IMR-90 (cell line): ENCODE data around the gene SRPX2. TPM values are rescaled to one million over a fixed set of nuclear protein-coding genes. Genes with fewer than 3 reads are reported as not detected.
A peak's percentile ranks its signal among the peaks of the same experiment; 100 is the strongest.

Source experiments
- ATAC-seq: fragments of 200-7000 bp; cut with Tn5 transposase; 2 replicates; pipeline ENCODE4 v1.9.1; 2020; ENCODE audit warnings: low read depth, mild to moderate bottlenecking, moderate library complexity
- BruUV-seq: library from RNA; stranded (reverse); fragments of 400-500 nt; replicated peaks from 2 replicates; lab custom pipeline; 2021; lab: Mats Ljungman, UMichigan
- CTCF ChIA-PET: fragments of 300-600 bp; formaldehyde crosslinking; extraction: SDS; loops from one replicate; lab custom pipeline; 2021; ENCODE audit warnings: antibody characterized with exemption; lab: Yijun Ruan, JAX
- POLR2A ChIA-PET: fragments of 300-600 bp; sonication (Branson Sonifier 250); formaldehyde crosslinking; loops from one replicate; lab custom pipeline; 2022; ENCODE audit warnings: antibody characterized with exemption; ENCODE audit not compliant: unreplicated experiment; lab: Charles Lee
- DNase-seq: peaks from one replicate; pipeline ENCODE4 v3.0.0; 2013
- H2AFZ ChIP-seq: replicated peaks from 2 replicates; pipeline ENCODE3; 2013; ENCODE audit warnings: low read length, mild to moderate bottlenecking; ENCODE audit not compliant: poor library complexity
- H2AK5ac ChIP-seq: 2 replicates; pipeline ENCODE4 v1.6.1; 2013; ENCODE audit warnings: low read depth, low read length, inconsistent platforms
- H2AK9ac ChIP-seq: replicated peaks from 2 replicates; pipeline ENCODE3; 2013; ENCODE audit warnings: mild to moderate bottlenecking, low read depth, low read length, moderate library complexity; ENCODE audit not compliant: poor library complexity
- H2BK120ac ChIP-seq: 2 replicates; pipeline ENCODE4 v1.6.1; 2013; ENCODE audit warnings: low read depth, low read length, inconsistent platforms
- H2BK15ac ChIP-seq: 3 replicates; pipeline ENCODE4 v1.6.1; 2013; ENCODE audit warnings: low read depth, low read length, inconsistent platforms
- H2BK20ac ChIP-seq: 2 replicates; pipeline ENCODE4 v1.6.1; 2013; ENCODE audit warnings: low read depth, mild to moderate bottlenecking, inconsistent platforms, low read length, moderate library complexity
- H2BK5ac ChIP-seq: 2 replicates; pipeline ENCODE4 v1.6.1; 2013; ENCODE audit warnings: mild to moderate bottlenecking, low read depth, low read length, inconsistent platforms; ENCODE audit not compliant: poor library complexity, severe bottlenecking
- H3K14ac ChIP-seq: replicated peaks from 2 replicates; pipeline ENCODE4 v1.6.1; 2013; ENCODE audit warnings: low read depth, low read length, inconsistent platforms
- H3K18ac ChIP-seq: 2 replicates; pipeline ENCODE4 v1.6.1; 2013; ENCODE audit warnings: low read depth, low read length, control low read depth
- H3K23ac ChIP-seq: 2 replicates; pipeline ENCODE4 v1.6.1; 2013; ENCODE audit warnings: low read depth, low read length, inconsistent platforms
- H3K27ac ChIP-seq: 2 replicates; pipeline ENCODE4 v1.5.1; 2013; ENCODE audit warnings: mild to moderate bottlenecking, control low read depth, low read length; ENCODE audit not compliant: insufficient read depth
- H3K27me3 ChIP-seq: 2 replicates; pipeline ENCODE4 v1.6.1; 2013; ENCODE audit warnings: low read length; ENCODE audit not compliant: control insufficient read depth, insufficient read depth
- H3K36me3 ChIP-seq: 2 replicates; pipeline ENCODE4 v1.6.1; 2013; ENCODE audit warnings: low read length, mixed read lengths; ENCODE audit not compliant: control insufficient read depth, insufficient read depth
- H3K4ac ChIP-seq: 2 replicates; pipeline ENCODE4 v1.6.1; 2013; ENCODE audit warnings: low read depth, low read length, inconsistent platforms
- H3K4me1 ChIP-seq: 2 replicates; pipeline ENCODE4 v1.6.1; 2013; ENCODE audit warnings: low read length, mixed read lengths; ENCODE audit not compliant: control insufficient read depth, insufficient read depth
- H3K4me2 ChIP-seq: 2 replicates; pipeline ENCODE4 v1.6.1; 2013; ENCODE audit warnings: low read depth, mild to moderate bottlenecking, control low read depth, low read length, moderate library complexity
- H3K4me3 ChIP-seq: 2 replicates; pipeline ENCODE4 v1.5.1; 2013; ENCODE audit warnings: low read depth, mild to moderate bottlenecking, control low read depth, low read length, moderate library complexity; ENCODE audit not compliant: insufficient read depth
- H3K56ac ChIP-seq: 2 replicates; pipeline ENCODE4 v1.6.1; 2013; ENCODE audit warnings: low read length, inconsistent platforms; ENCODE audit not compliant: insufficient read depth; ENCODE audit errors: extremely low read depth
- H3K79me1 ChIP-seq, 2 experiments: 2 replicates each; pipeline ENCODE4 v1.6.1; 2013; ENCODE audit warnings: low read length in 2 of 2, inconsistent platforms in 1 of 2, low read depth in 1 of 2
- H3K9ac ChIP-seq: 2 replicates; pipeline ENCODE4 v1.6.1; 2013; ENCODE audit warnings: low read depth, low read length, control low read depth
- H3K9me1 ChIP-seq: 2 replicates; pipeline ENCODE4 v1.6.1; 2013; ENCODE audit warnings: low read length, inconsistent platforms; ENCODE audit not compliant: insufficient read depth
- H3K9me3 ChIP-seq: 2 replicates; pipeline ENCODE4 v1.6.1; 2013; ENCODE audit warnings: low read length; ENCODE audit not compliant: control insufficient read depth, insufficient read depth
- H4K20me1 ChIP-seq: 2 replicates; pipeline ENCODE4 v1.6.1; 2013; ENCODE audit warnings: low read length, inconsistent platforms; ENCODE audit not compliant: insufficient read depth
- H4K5ac ChIP-seq: 2 replicates; pipeline ENCODE4 v1.6.1; 2013; ENCODE audit warnings: mild to moderate bottlenecking, low read depth, low read length, control low read depth
- H4K8ac ChIP-seq, 2 experiments: 2 replicates each; pipeline ENCODE4 v1.6.1; 2013; ENCODE audit warnings: low read depth in 2 of 2, low read length in 2 of 2, control low read depth in 1 of 2, inconsistent platforms in 1 of 2
- H4K91ac ChIP-seq: 2 replicates; pipeline ENCODE4 v1.6.1; 2013; ENCODE audit warnings: low read depth, low read length, inconsistent platforms; ENCODE audit not compliant: insufficient read depth
- MAFK ChIP-seq: IDR thresholded peaks from 2 replicates; pipeline ENCODE4 v1.6.1; 2012; ENCODE audit warnings: low read depth, low read length, improper control_type of control experiment
- WGBS, 2 experiments: methylation state at CpG; one replicate each; pipeline versions ENCODE4 v1.1.5 to v1.1.7; 2013; ENCODE audit warnings: missing lambda C conversion rate in 2 of 2; ENCODE audit not compliant: insufficient read length in 1 of 2; ENCODE audit errors: extremely low coverage in 2 of 2; 5-methylcytosine and 5-hydroxymethylcytosine counted together
- dilution Hi-C: fragments of 300-500 bp; cut with HindIII; formaldehyde crosslinking; loops from one replicate; pipeline ENCODE4 v1.14.3; 2018; ENCODE audit warnings: low sequenced_read_pairs; ENCODE audit not compliant: unreplicated experiment
- in situ Hi-C: fragments of 300-500 bp; cut with MboI; formaldehyde crosslinking; loops from 3 replicates; pipeline ENCODE4 v1.14.3; 2019; ENCODE audit warnings: low sequenced_read_pairs, inconsistent platforms, mixed read lengths
- intact Hi-C: fragments of 100-400 bp; cut with micrococcal nuclease; formaldehyde crosslinking; loops from 2 replicates; pipeline ENCODE4 v1.10.0; 2022
- polyA plus RNA-seq, 3 experiments: library from polyadenylated mRNA; depleted of rRNA; stranded (reverse); fragments of >200 nt; gene quantifications; 2 replicates each; pipeline ENCODE4 v1.2.3, GENCODE V29; 2012; ENCODE audit warnings: low replicate concordance in 1 of 3
- total RNA-seq: library from RNA; depleted of rRNA; stranded (reverse); fragments of >200 nt; gene quantifications from 2 replicates; pipeline ENCODE4 v1.2.3, GENCODE V29; 2012

The SRPX2 gene
- total and polyA plus RNA-seq, 2 of the 4 experiments (the other 2 are of a cell fraction), result 20.6 to 43.1 TPM

DNA sequence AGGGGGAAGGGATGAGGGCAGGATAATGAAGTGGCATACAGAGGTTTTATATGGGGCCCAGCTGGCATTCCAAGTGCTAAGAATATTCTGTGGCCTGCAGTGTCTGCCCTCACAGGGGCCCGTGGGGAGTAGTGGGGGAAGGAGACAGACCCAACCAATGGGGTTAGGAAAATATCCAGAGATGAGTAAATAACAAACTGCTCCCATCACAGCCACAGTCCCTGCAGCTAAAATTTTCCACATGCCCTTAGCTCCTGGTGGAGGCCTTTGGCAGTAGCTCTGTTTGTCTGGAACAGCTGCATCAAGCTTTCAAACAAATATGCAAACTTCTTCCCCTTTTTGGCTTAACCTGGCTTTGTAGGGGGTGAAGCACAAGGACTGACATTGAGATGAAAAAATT is 3.1 kb downstream of the SRPX2 start:
- peaks cover 24% of the 10 kb centered on the region for H3K4me1 ChIP-seq

More for the DNA sequence above, 3.1 kb downstream of the SRPX2 start:
- BruUV-seq, result no TSS peak
- H3K14ac ChIP-seq, result 0 out of 2 replicates have a peak overlapping the region, but pooled peaks have one; percentile 21
- peaks cover 8% of the 10 kb centered on the region for H3K9me1 ChIP-seq
- H3K4ac ChIP-seq, result no peak overlapping the region; the same call in 1 of the 2 replicates
- ChIA-PET POLR2A (interaction anchor here (0.6 kb wide), 1 partner anchor 32 kb away, joined by 3 read pairs; no protein-coding TSS in a partner anchor), CTCF (interaction anchor here (2.0 kb wide), 1 partner anchor 10 kb away, joined by 6 read pairs; the partner anchor contains the start of gene TSPAN6)
- no peak overlapping the region for H4K5ac ChIP-seq
- ATAC-seq (no peak), DNase-seq (no peak)
- no peak overlapping the region for H3K4me3 ChIP-seq
- no peak overlapping the region for H4K91ac ChIP-seq
- no peaks in the 10 kb centered on the region for H3K36me3 ChIP-seq
- peak overlapping the region; percentile 93 for H2BK5ac ChIP-seq
- H3K9ac ChIP-seq, result no peak overlapping the region
- no peak overlapping the region; the same call in 1 of the 2 replicates for H2BK20ac ChIP-seq
- TF ChIP-seq MAFK, result no peak
- dilution Hi-C loops, result no loop called here
- no peak overlapping the region for H2AFZ ChIP-seq
- no peak overlapping the region for H2BK15ac ChIP-seq
- WGBS, 2 experiments, result no CpG with 5 or more reads among the region's 1 CpG
- no peak overlapping the region for H2AK5ac ChIP-seq
- H4K8ac ChIP-seq, result 0 out of 4 replicates have a peak overlapping the region, but pooled peaks of 1 of the 2 experiments have one; percentile 26
- H3K56ac ChIP-seq, result no peak overlapping the region
- H2AK9ac ChIP-seq, result peak overlapping the region; percentile 33
- no peak overlapping the region for H2BK120ac ChIP-seq
- peak overlapping the region; percentile 27 for H3K4me2 ChIP-seq
- H3K18ac ChIP-seq, result peak overlapping the region; percentile 30; the same call in 1 of the 2 replicates
- intact Hi-C loops, result no loop called here
- H3K27ac ChIP-seq, result peak overlapping the region; percentile 96; the same call in 1 of the 2 replicates
- no peaks in the 10 kb centered on the region for H4K20me1 ChIP-seq
- H3K9me3 ChIP-seq, result no peaks in the 10 kb centered on the region
- no peaks in the 10 kb centered on the region for H3K27me3 ChIP-seq
- in situ Hi-C loops, result no loop called here
- no peak overlapping the region for H3K23ac ChIP-seq
- peaks cover 0 to 11% of the 10 kb centered on the region in 2 experiments; a peak in 2 of 4 replicates for H3K79me1 ChIP-seq
